Keratinocyte (primary cell): ENCODE data around the gene NDUFA13. TPM values are rescaled to one million over a fixed set of nuclear protein-coding genes. Genes with fewer than 3 reads are reported as not detected.

ENCODE experiments used
- DNase-seq: peaks from one replicate; pipeline ENCODE4 v3.0.0-alpha.2; 2011; ENCODE audit warnings: low read depth, missing footprints, low spot score
- FAIRE-seq: peaks from 2 replicates; lab custom pipeline; 2011; peaks lifted over from hg19 to GRCh38; lab: Jason Lieb, UNC
- H2AFZ ChIP-seq: 2 replicates; pipeline ENCODE4 v1.6.0; 2012; ENCODE audit warnings: low read length, control low read depth, inconsistent platforms; ENCODE audit not compliant: control insufficient read depth
- H3K27ac ChIP-seq: 2 replicates; pipeline ENCODE4 v1.5.1; 2011; ENCODE audit warnings: low read length; ENCODE audit not compliant: control insufficient read depth, insufficient read depth
- H3K27me3 ChIP-seq: 3 replicates; pipeline ENCODE4 v1.6.0; 2011; ENCODE audit warnings: low read length; ENCODE audit not compliant: control insufficient read depth, insufficient read depth; ENCODE audit errors: extremely low read depth
- H3K36me3 ChIP-seq, 2 experiments: 2 replicates in 1 of 2; 3 replicates in 1 of 2; pipeline ENCODE4 v1.5.1; 2011; ENCODE audit warnings: low read length in 2 of 2, mild to moderate bottlenecking in 1 of 2; ENCODE audit not compliant: control insufficient read depth in 2 of 2, insufficient read depth in 2 of 2; ENCODE audit errors: extremely low read depth in 1 of 2
- H3K4me1 ChIP-seq: 3 replicates; pipeline ENCODE4 v1.5.1; 2011; ENCODE audit warnings: low read length; ENCODE audit not compliant: control insufficient read depth, insufficient read depth; ENCODE audit errors: extremely low read depth
- H3K4me2 ChIP-seq: 3 replicates; pipeline ENCODE4 v1.6.0; 2011; ENCODE audit warnings: low read depth, low read length; ENCODE audit not compliant: control insufficient read depth, insufficient read depth; ENCODE audit errors: extremely low read depth
- H3K4me3 ChIP-seq, 3 experiments: fragments of 200-600 bp in 1 of 3; sonication (generic) in 1 of 3; 2 replicates in 2 of 3; 3 replicates in 1 of 3; pipeline ENCODE4 v1.5.1; 2011 to 2016; ENCODE audit warnings: low read length in 3 of 3, mild to moderate bottlenecking in 3 of 3, control low read depth in 2 of 3, inconsistent platforms in 1 of 3, low read depth in 1 of 3, mixed read lengths in 1 of 3, mixed run types in 1 of 3, moderate library complexity in 1 of 3; ENCODE audit not compliant: control insufficient read depth in 2 of 3, insufficient read depth in 2 of 3; ENCODE audit errors: extremely low read depth in 1 of 3
- H3K79me2 ChIP-seq: 2 replicates; pipeline ENCODE4 v1.6.0; 2012; ENCODE audit warnings: low read length; ENCODE audit not compliant: control insufficient read depth, insufficient read depth
- H3K9ac ChIP-seq: 3 replicates; pipeline ENCODE4 v1.6.0; 2011; ENCODE audit warnings: low read length; ENCODE audit not compliant: control insufficient read depth, insufficient read depth; ENCODE audit errors: extremely low read depth
- H3K9me1 ChIP-seq: 3 replicates; pipeline ENCODE4 v1.6.0; 2011; ENCODE audit warnings: low read length; ENCODE audit not compliant: control insufficient read depth, insufficient read depth; ENCODE audit errors: extremely low read depth
- H3K9me3 ChIP-seq: 2 replicates; pipeline ENCODE4 v1.5.1; 2012; ENCODE audit warnings: low read depth, low read length; ENCODE audit not compliant: control insufficient read depth
- H4K20me1 ChIP-seq: 3 replicates; pipeline ENCODE4 v1.6.0; 2011; ENCODE audit warnings: low read length; ENCODE audit not compliant: control insufficient read depth, insufficient read depth; ENCODE audit errors: extremely low read depth
- EZH2 ChIP-seq: IDR thresholded peaks from one replicate; pipeline ENCODE4 v1.6.1; 2012; ENCODE audit warnings: inconsistent platforms, mild to moderate bottlenecking, low read length, moderate library complexity
- dilution Hi-C: fragments of 300-500 bp; cut with MboI; formaldehyde crosslinking; loops from one replicate; pipeline ENCODE4 v1.7.0; 2020; ENCODE audit warnings: low sequenced_read_pairs; ENCODE audit not compliant: extremely low pct_ligation_motif_present
- polyA plus RNA-seq, 5 experiments: library from polyadenylated mRNA; depleted of rRNA in 3 of 5; stranded (reverse) in 3 of 5; stranded (forward) in 1 of 5; unstranded in 1 of 5; fragments of >200 nt; gene quantifications; 1 replicate in 1 of 5; 2 replicates in 3 of 5; 3 replicates in 1 of 5; pipeline versions ENCODE4 v1.2.1 to v1.2.3, GENCODE V29; 2011 to 2012; ENCODE audit warnings: missing spikeins in 2 of 5, low read depth in 1 of 5, low replicate concordance in 1 of 5
- TF ChIP-seq, protein P1 (sequence below), 3 experiments: IDR thresholded peaks in 1 of 3; conservative IDR thresholded peaks in 1 of 3; optimal IDR thresholded peaks in 1 of 3; 2 replicates in 2 of 3; 3 replicates in 1 of 3; pipeline versions ENCODE3 to v1.5.1; 2011; ENCODE audit warnings: low read length in 3 of 3, mild to moderate bottlenecking in 3 of 3, moderate library complexity in 2 of 3, control low read depth in 1 of 3, inconsistent platforms in 1 of 3; ENCODE audit not compliant: insufficient read depth in 2 of 3; ENCODE audit errors: extremely low read depth in 1 of 3

Gene NDUFA13
- polyA plus RNA-seq, 1 donor (not counting 4 experiments of a cell fraction or from before 2014, with no cell fraction given), result 343 TPM

DNA sequence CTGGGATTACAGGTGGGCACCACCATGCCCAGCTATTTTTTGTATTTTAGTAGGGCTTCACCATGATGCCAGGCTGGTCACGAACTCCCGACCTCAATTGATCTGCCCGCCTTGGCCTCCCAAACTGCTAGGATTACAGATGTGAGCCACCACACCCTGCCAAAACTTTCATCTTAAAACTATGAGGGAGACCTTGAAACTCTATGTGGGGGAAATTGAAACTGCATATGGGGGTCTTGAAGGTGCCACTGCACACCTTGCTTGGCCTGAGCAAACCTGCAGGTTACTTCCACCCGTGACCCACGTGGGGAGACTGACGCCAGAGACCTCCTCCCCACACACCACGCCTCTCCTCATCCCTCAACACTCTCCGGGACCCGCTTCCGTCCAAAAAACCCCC lies 37.6 kb downstream of the NDUFA13 start:
- Histone ChIP-seq H3K4me3 (no peak overlapping the region), H3K79me2 (no peaks in the 10 kb centered on the region), H3K4me2 (no peak overlapping the region), H3K4me1 (no peaks in the 10 kb centered on the region), H3K27ac (no peak overlapping the region), H4K20me1 (no peaks in the 10 kb centered on the region), H3K9me3 (no peaks in the 10 kb centered on the region), H2AFZ (no peak overlapping the region), H3K9me1 (no peaks in the 10 kb centered on the region), H3K36me3 (no peaks in the 10 kb centered on the region), H3K27me3 (peaks cover 17% of the 10 kb centered on the region), H3K9ac (no peak overlapping the region)
- dilution Hi-C loops, result no loop called here
- FAIRE-seq (no peak), DNase-seq (no peak)
- no peak for TF ChIP-seq EZH2
- TF ChIP-seq, protein P1, sequence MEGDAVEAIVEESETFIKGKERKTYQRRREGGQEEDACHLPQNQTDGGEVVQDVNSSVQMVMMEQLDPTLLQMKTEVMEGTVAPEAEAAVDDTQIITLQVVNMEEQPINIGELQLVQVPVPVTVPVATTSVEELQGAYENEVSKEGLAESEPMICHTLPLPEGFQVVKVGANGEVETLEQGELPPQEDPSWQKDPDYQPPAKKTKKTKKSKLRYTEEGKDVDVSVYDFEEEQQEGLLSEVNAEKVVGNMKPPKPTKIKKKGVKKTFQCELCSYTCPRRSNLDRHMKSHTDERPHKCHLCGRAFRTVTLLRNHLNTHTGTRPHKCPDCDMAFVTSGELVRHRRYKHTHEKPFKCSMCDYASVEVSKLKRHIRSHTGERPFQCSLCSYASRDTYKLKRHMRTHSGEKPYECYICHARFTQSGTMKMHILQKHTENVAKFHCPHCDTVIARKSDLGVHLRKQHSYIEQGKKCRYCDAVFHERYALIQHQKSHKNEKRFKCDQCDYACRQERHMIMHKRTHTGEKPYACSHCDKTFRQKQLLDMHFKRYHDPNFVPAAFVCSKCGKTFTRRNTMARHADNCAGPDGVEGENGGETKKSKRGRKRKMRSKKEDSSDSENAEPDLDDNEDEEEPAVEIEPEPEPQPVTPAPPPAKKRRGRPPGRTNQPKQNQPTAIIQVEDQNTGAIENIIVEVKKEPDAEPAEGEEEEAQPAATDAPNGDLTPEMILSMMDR (optimal IDR thresholded peaks at IDR 0.05 in 1 of 3, IDR thresholded peaks at IDR 0.05 in 1 of 3, conservative IDR thresholded peaks at IDR 0.05 in 1 of 3; ENCODE audit: extremely low read depth in 1 of 3, insufficient read depth in 2 of 3, low read length in 3 of 3), result no peak

DNA sequence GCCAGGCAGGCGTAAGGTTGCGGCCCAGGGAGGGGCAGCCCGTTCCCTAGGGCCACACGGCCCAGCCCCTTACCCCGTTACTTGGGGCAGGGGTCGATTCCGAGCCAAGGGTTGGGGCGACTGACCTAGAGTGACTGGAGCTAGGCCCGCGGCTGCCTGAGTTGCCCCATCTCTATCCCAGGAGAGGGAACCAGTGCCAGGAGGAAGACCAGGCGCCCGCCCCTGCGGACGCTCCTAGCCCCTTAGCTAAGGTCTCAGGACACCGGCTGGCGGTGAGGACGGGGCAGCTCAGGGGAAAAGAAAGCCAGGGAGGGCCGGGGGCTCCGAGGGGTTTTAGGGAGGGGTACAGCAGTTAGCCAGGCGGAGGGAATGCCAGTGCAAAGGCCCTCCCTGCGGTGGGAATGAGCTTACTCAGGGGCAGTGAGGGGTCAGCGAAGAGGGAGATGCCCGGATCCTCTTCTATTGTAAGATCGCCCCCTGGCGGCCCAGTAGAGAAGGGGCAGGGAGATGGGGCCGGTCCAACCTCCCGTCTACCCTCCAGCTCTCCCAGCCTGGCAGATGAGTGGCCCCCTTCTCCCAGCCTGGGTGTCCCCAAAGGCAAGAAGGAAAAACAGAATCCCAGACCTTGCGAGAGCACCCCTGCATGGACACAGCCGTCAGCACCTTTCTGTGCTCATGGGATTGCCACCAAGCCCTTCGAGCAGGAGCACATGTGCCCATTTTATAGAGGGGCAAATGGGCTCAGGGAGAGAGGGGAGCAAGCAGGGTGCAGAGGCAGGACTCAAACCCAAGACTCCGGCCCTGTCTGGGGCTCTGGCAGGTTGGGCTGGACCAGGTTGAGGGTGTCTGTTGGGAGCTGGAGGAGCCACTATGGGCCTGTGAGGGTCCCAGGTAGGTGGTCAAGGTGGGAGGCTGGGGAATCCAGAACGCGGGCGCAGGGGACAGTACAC lies 38.3 kb downstream of the NDUFA13 start:
- Histone ChIP-seq H3K9me3 (no peaks in the 10 kb centered on the region), H3K27ac (no peak overlapping the region), H3K79me2 (no peaks in the 10 kb centered on the region), H3K4me2 (no peak overlapping the region), H3K4me3 (no peak overlapping the region), H3K27me3 (peaks cover 10% of the 10 kb centered on the region), H3K9me1 (no peaks in the 10 kb centered on the region), H2AFZ (no peak overlapping the region), H3K4me1 (no peaks in the 10 kb centered on the region), H3K36me3 (no peaks in the 10 kb centered on the region), H3K9ac (no peak overlapping the region), H4K20me1 (no peaks in the 10 kb centered on the region)
- TF ChIP-seq EZH2, result no peak
- TF ChIP-seq, protein P1 (optimal IDR thresholded peaks at IDR 0.05 in 1 of 3, IDR thresholded peaks at IDR 0.05 in 1 of 3, conservative IDR thresholded peaks at IDR 0.05 in 1 of 3; ENCODE audit: extremely low read depth in 1 of 3, insufficient read depth in 2 of 3, low read length in 3 of 3), result peak; percentile 71 to 88 (median 79)
- DNase-seq (no peak), FAIRE-seq (no peak)
- dilution Hi-C loops, result no loop called here
